ENCODE data around the gene TCL1B.

GRCh38 chr14:95647926-95648325, 38.3 kb upstream of the TCL1B start:
- TF ChIP-seq, protein P1, sequence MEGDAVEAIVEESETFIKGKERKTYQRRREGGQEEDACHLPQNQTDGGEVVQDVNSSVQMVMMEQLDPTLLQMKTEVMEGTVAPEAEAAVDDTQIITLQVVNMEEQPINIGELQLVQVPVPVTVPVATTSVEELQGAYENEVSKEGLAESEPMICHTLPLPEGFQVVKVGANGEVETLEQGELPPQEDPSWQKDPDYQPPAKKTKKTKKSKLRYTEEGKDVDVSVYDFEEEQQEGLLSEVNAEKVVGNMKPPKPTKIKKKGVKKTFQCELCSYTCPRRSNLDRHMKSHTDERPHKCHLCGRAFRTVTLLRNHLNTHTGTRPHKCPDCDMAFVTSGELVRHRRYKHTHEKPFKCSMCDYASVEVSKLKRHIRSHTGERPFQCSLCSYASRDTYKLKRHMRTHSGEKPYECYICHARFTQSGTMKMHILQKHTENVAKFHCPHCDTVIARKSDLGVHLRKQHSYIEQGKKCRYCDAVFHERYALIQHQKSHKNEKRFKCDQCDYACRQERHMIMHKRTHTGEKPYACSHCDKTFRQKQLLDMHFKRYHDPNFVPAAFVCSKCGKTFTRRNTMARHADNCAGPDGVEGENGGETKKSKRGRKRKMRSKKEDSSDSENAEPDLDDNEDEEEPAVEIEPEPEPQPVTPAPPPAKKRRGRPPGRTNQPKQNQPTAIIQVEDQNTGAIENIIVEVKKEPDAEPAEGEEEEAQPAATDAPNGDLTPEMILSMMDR (IDR thresholded peaks at IDR 0.05), result no peak
- TF ChIP-seq POLR2A (IDR thresholded peaks at IDR 0.05) (no peak), EP300 (IDR thresholded peaks at IDR 0.05) (no peak), POLR2AphosphoS5 (IDR thresholded peaks at IDR 0.05) (no peak)
